GM12875 (cell line): ENCODE measurements around the gene MRGPRG.

ENCODE experiments used
- H3K4me3 ChIP-seq: one replicate; pipeline ENCODE4 v1.5.1; 2011; ENCODE audit warnings: low read depth, low read length, control low read depth
- CTCF ChIP-seq: IDR thresholded peaks from 2 replicates; pipeline ENCODE4 v1.5.1; 2011; ENCODE audit warnings: low read depth, mild to moderate bottlenecking, control low read depth, inconsistent platforms, low read length, moderate library complexity, borderline replicate concordance; ENCODE audit not compliant: insufficient read depth

Gene MRGPRG

GRCh38 chr11:3227568-3228444, 9.2 kb upstream of the MRGPRG start:
- TF ChIP-seq CTCF: no peak
- no peak overlapping the region for H3K4me3 ChIP-seq

- no peak for TF ChIP-seq CTCF
- no peak overlapping the region for H3K4me3 ChIP-seq
Measured at GRCh38 chr11:3226846-3227567, 8.4 kb upstream of the MRGPRG start.

GRCh38 chr11:3225826-3226750, 7.5 kb upstream of the MRGPRG start:
- TF ChIP-seq CTCF: no peak
- H3K4me3 ChIP-seq: no peak overlapping the region

GRCh38 chr11:3225159-3225758, 6.6 kb upstream of the MRGPRG start:
- H3K4me3 ChIP-seq: no peak overlapping the region
- no peak for TF ChIP-seq CTCF

- no peak overlapping the region for H3K4me3 ChIP-seq
- TF ChIP-seq CTCF: no peak
Measured at GRCh38 chr11:3224401-3225057, 5.9 kb upstream of the MRGPRG start.

GRCh38 chr11:3223932-3224381, 5.3 kb upstream of the MRGPRG start:
- TF ChIP-seq CTCF: no peak
- no peak overlapping the region for H3K4me3 ChIP-seq
